Cardiac muscle cell (in vitro differentiated cells and primary cell): Measurements from ENCODE around the gene HOXC10. TPM values are rescaled to one million over a fixed set of nuclear protein-coding genes. Genes with fewer than 3 reads are reported as not detected.

Experiments
- DNase-seq, 2 donors: peaks; one replicate each; pipeline versions ENCODE4 v3.0.0 to v3.0.0-alpha.2; 2010 to 2017; ENCODE audit warnings: low read depth in 1 of 2, low spot score in 1 of 2
- H3K27ac ChIP-seq: fragments of 200-600 bp; sonication (generic); 2 replicates; pipeline ENCODE4 v1.5.1; 2016
- H3K27me3 ChIP-seq: fragments of 200-600 bp; sonication (generic); 2 replicates; pipeline ENCODE4 v1.6.0; 2016; ENCODE audit warnings: control low read depth
- H3K36me3 ChIP-seq: fragments of 200-600 bp; sonication (generic); 2 replicates; pipeline ENCODE4 v1.5.1; 2016; ENCODE audit warnings: control low read depth
- H3K4me1 ChIP-seq: fragments of 200-600 bp; sonication (generic); 2 replicates; pipeline ENCODE4 v1.8.1; 2017; ENCODE audit warnings: low read depth, mild to moderate bottlenecking, mixed run types
- H3K4me3 ChIP-seq: fragments of 200-600 bp; sonication (generic); 2 replicates; pipeline ENCODE4 v1.5.1; 2016; ENCODE audit warnings: mild to moderate bottlenecking
- H3K9me3 ChIP-seq: fragments of 200-600 bp; sonication (generic); 2 replicates; pipeline ENCODE4 v1.5.1; 2017; ENCODE audit warnings: low read depth, mild to moderate bottlenecking, control low read depth
- CTCF ChIP-seq: IDR thresholded peaks from 2 replicates; pipeline ENCODE4 v1.5.1; 2012; ENCODE audit warnings: low read depth, mild to moderate bottlenecking, low read length
- polyA plus RNA-seq: library from polyadenylated mRNA; unstranded; fragments of >200 nt; fragmentation: Nextera tagmentation; extraction: Ambion mirVana; gene quantifications from 2 replicates; pipeline ENCODE4 v1.2.1, GENCODE V29; 2016
- total RNA-seq: library from RNA; depleted of rRNA; stranded (reverse); fragments of >200 nt; gene quantifications from 2 replicates; pipeline ENCODE4 v1.2.3, GENCODE V29; 2016

HOXC10 gene
- total and polyA plus RNA-seq, 2 experiments from 2014 or later, result not detected

DNA sequence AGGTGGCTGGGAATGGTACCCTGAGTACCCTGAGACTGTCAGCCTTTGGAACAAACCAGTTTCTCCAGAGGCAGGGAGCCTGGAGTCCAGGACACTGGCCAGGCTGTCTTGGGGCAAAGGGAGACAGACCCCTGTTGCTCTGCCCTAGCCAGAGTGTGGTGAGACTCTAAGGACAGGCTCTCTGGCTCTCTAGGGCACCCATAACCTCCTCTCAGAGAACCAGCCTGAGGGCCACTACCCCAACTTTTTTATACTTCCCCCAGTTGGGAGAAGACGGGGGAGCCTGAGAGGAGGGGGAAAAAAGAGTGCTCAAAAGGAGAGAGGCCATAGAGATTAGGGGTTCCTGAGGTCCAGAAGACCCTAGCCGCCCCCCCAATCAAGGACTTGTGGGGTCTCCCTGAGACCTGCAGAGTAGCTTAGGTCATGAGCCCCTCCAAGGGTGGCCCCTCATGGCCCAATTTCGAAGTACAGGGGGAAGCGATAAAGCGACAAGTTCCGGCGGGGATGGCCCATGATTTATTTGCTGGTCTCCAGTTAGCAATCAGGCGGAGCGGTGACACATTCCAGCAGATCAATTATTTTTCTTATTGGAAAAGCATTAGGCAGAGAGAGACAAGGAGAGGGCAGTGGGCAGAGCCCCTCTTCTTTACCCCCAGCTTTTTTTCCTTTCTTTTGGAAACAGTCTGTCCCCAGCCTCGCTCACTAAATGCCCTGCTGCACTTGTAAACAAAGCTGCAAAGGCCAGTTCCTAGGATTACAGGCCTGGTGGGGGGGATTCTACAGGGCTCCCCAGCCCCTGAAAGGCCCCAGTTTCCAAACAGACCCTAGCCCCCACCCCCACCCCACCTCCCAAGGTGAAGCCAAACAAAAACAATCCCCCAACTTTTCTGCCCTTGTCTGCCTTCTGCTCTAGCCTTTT, 25.4 kb downstream of the HOXC10 start:
- no peak for DNase-seq
- H3K9me3 ChIP-seq, result no peaks in the 10 kb centered on the region
- H3K27ac ChIP-seq, result no peak overlapping the region
- peaks cover 100% of the 10 kb centered on the region for H3K27me3 ChIP-seq
- no peak for TF ChIP-seq CTCF
- no peaks in the 10 kb centered on the region for H3K4me1 ChIP-seq
- no peak overlapping the region for H3K4me3 ChIP-seq
- no peaks in the 10 kb centered on the region for H3K36me3 ChIP-seq

DNA sequence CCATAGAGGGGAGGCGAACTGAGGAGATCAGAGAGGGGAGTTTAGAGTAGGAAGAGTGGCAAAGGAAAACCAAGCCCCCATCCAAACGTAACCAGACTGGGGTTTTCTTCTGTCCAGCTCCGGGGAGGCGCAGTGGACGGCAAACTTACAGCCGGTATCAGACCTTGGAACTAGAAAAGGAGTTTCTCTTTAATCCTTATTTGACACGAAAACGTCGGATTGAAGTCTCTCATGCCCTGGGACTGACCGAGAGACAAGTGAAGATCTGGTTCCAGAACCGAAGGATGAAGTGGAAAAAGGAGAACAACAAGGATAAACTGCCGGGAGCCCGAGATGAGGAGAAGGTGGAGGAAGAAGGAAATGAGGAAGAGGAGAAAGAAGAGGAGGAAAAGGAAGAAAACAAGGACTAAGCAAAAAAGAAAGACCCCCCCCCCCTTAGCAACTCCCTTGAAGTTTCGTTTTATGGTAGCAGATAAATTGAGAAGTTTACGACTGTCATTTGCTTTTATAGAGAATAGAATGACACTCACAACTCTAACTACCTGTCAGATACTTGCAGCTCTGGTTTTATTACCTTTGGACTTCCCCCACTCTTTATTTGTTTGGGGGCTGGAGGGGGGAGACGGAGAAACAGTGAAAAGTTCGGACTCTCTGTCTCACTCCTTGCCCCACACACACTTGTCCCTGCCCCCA, 26.2 kb downstream of the HOXC10 start:
- Histone ChIP-seq H3K4me1 (no peaks in the 10 kb centered on the region), H3K4me3 (no peak overlapping the region), H3K36me3 (no peaks in the 10 kb centered on the region), H3K27me3 (peaks cover 100% of the 10 kb centered on the region), H3K9me3 (no peaks in the 10 kb centered on the region), H3K27ac (no peak overlapping the region)
- TF ChIP-seq CTCF, result no peak
- DNase-seq, result no peak

DNA sequence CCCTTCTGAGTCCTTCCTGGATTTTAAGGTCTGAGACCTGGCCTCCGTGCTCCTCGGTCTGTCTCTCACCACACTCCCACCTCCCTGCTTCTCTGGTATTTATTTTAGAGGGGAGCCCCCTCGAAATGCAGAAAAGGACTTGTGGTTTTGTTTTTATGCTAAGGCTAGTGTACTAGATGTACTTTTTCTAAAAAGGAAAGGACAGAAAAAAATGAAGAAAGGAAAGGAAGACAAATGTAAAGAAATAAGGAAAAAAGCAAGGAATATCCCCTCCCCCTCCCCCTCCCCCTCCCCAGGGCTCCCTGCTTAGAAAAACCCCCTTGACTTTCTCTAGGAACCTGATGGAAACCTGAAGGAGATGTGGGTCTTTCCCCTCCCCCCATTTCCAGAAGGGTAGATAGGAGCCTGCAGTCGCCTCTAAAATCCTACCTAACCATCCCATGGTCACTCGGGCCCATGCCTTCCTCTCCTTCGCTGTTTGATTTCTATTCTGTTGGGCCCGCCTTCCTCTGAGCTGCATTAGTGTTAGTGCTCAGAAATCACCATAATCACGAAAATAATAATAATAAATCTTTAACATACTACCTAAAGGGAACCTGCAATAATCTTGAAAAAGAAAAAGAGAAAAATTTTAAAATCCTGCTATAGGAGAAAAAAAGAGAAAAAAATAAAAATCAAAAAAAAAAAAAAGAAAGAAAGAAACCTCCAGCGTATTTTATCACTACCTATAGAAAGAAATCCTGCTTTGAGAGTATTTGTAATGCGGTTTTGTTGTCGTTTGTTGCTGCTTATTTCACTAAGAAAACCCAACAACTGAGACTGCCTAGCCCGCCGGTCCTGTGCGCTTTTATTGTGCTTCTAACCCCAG, 27.0 kb downstream of the HOXC10 start:
- Histone ChIP-seq H3K27ac (no peak overlapping the region), H3K9me3 (no peaks in the 10 kb centered on the region), H3K27me3 (peaks cover 100% of the 10 kb centered on the region), H3K36me3 (no peaks in the 10 kb centered on the region), H3K4me1 (no peaks in the 10 kb centered on the region), H3K4me3 (no peak overlapping the region)
- no peak for DNase-seq
- TF ChIP-seq CTCF, result no peak

GRCh38 chr12:54012631-54013409, 27.9 kb downstream of the HOXC10 start:
- no peak for DNase-seq
- no peak for TF ChIP-seq CTCF
- H3K36me3 ChIP-seq, result no peaks in the 10 kb centered on the region
- H3K9me3 ChIP-seq, result no peaks in the 10 kb centered on the region
- no peaks in the 10 kb centered on the region for H3K4me1 ChIP-seq
- H3K4me3 ChIP-seq, result no peak overlapping the region
- H3K27me3 ChIP-seq, result peaks cover 100% of the 10 kb centered on the region
- no peak overlapping the region for H3K27ac ChIP-seq
